Posterior cingulate gyrus (tissue), 11 donors: ENCODE data around the gene NMRAL1.

Source experiments
- DNase-seq, 10 donors: peaks; one replicate each; pipeline versions ENCODE4 v3.0.0 to v3.0.0-alpha.2; 2020 to 2021; ENCODE audit warnings: mixed read lengths in 3 of 10
- intact Hi-C: fragments of 100-400 bp; cut with DNase I; formaldehyde crosslinking; loops from one replicate; pipeline ENCODE4 v1.15.1; 2023

The NMRAL1 gene

GRCh38 chr16:4474192-4474961 is at the start of gene NMRAL1:
TSS of gene NMRAL1 (minus strand) at chr16:4474625. CDS start at chr16:4474132, 493 bp downstream.
- intact Hi-C loops: no loop called here
- DNase-seq: peak; percentile 72 to 98 (median 88)

GRCh38 chr16:4523686-4524085 is 49.3 kb upstream of the NMRAL1 start:
- intact Hi-C loops: no loop called here
- peak in 4 of 10 donors; percentile 34 to 86 (median 72) for DNase-seq

- DNase-seq: peak; percentile 65 to 96 (median 88)
- intact Hi-C loops: no loop called here
Observed at GRCh38 chr16:4522051-4522581, 47.7 kb upstream of the NMRAL1 start.

- intact Hi-C loops: no loop called here
Observed at GRCh38 chr16:4520913-4521312, 46.5 kb upstream of the NMRAL1 start.

GRCh38 chr16:4519274-4520058 is 45.0 kb upstream of the NMRAL1 start:
- DNase-seq: peak in 3 of 10 donors; percentile 54 to 67 (median 57)
- intact Hi-C loops: loop anchor here (10.0 kb wide), 1 partner anchor 165 kb away; no protein-coding TSS in a partner anchor

More at GRCh38 chr16:4520913-4521312, 46.5 kb upstream of the NMRAL1 start:
- DNase-seq: no peak

GRCh38 chr16:4517812-4518680 is 43.6 kb upstream of the NMRAL1 start:
- DNase-seq: peak in 8 of 10 donors; percentile 53 to 95 (median 65)
- intact Hi-C loops: loop anchor here (10.0 kb wide), 1 partner anchor 167 kb away; no protein-coding TSS in a partner anchor

- peak in 1 of 10 donors; percentile 43 for DNase-seq
- intact Hi-C loops: loop anchor here (10.0 kb wide), 1 partner anchor 169 kb away; no protein-coding TSS in a partner anchor
Observed at GRCh38 chr16:4515611-4516233, 41.3 kb upstream of the NMRAL1 start.

- intact Hi-C loops: loop anchor here (10.0 kb wide), 1 partner anchor 170 kb away; no protein-coding TSS in a partner anchor
- DNase-seq: peak in 3 of 10 donors; percentile 64 to 76 (median 72)
Observed at GRCh38 chr16:4514606-4515005, 40.2 kb upstream of the NMRAL1 start.

- DNase-seq: peak in 2 of 10 donors; percentile 42 to 60
- intact Hi-C loops: loop anchor here (10.0 kb wide), 1 partner anchor 171 kb away; no protein-coding TSS in a partner anchor
Observed at GRCh38 chr16:4513881-4514280, 39.5 kb upstream of the NMRAL1 start.

GRCh38 chr16:4513086-4513860 is 38.8 kb upstream of the NMRAL1 start:
- intact Hi-C loops: loop anchor here (10.0 kb wide), 1 partner anchor 172 kb away; no protein-coding TSS in a partner anchor
- DNase-seq: peak in 4 of 10 donors; percentile 37 to 86 (median 78)

GRCh38 chr16:4512473-4512872 is 38.0 kb upstream of the NMRAL1 start:
- DNase-seq: peak in 3 of 10 donors; percentile 70 to 85 (median 72)
- intact Hi-C loops: loop anchor here (10.0 kb wide), 1 partner anchor 172 kb away; no protein-coding TSS in a partner anchor

GRCh38 chr16:4511441-4512082 is 37.1 kb upstream of the NMRAL1 start:
- intact Hi-C loops: loop anchor here (10.0 kb wide), 1 partner anchor 173 kb away; no protein-coding TSS in a partner anchor

GRCh38 chr16:4510747-4511426 is 36.5 kb upstream of the NMRAL1 start:
- intact Hi-C loops: loop anchor here (10.0 kb wide), 1 partner anchor 174 kb away; no protein-coding TSS in a partner anchor
- DNase-seq: peak in 3 of 10 donors; percentile 64 to 82 (median 68)

More at GRCh38 chr16:4511441-4512082, 37.1 kb upstream of the NMRAL1 start:
- peak; percentile 46 to 96 (median 72) for DNase-seq

- DNase-seq: peak in 2 of 10 donors; percentile 49 to 62
- intact Hi-C loops: loop anchor here (10.0 kb wide), 1 partner anchor 175 kb away; no protein-coding TSS in a partner anchor
Observed at GRCh38 chr16:4510131-4510530, 35.7 kb upstream of the NMRAL1 start.

GRCh38 chr16:4509420-4509819 is 35.0 kb upstream of the NMRAL1 start:
- DNase-seq: peak in 3 of 10 donors; percentile 27 to 49 (median 49)
- intact Hi-C loops: loop anchor here (10.0 kb wide), 1 partner anchor 105 kb away; the partner anchor contains the start of gene UBALD1

GRCh38 chr16:4508806-4509205 is 34.4 kb upstream of the NMRAL1 start:
- DNase-seq: peak in 2 of 10 donors; percentile 33 to 34
- intact Hi-C loops: loop anchor here (10.0 kb wide), 1 partner anchor 106 kb away; the partner anchor contains the start of gene UBALD1
